ENCODE measurements around the gene JUND. TPM values are rescaled to one million over a fixed set of nuclear protein-coding genes. Genes with fewer than 3 reads are reported as not detected.

JUND gene
- total RNA-seq, 1 experiment from 2014 or later, result 64.5 TPM

DNA sequence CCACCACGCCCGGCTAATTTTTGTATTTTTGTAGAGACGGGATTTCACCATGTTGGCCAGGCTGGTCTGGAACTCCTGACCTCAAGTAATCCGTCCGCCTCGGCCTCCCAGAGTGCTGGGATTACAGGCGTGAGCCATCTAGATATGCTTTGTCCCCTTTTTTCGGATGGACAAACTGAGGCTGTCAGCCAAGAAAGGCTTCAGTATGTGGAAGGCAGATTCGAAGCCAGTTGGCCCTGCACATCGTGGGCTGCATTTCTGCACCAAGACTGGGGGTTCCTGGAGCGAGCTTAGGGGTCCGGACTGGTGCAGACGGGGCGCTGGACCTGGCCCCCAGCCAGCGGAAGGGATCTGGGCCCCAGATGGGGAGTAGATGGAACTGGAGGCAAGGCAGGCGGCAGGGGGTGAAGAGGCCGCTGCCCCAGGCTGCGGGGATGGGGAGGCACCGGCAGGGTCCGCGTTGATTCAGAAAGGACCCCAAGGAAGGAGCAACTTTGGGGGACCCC lies 9.7 kb upstream of the JUND start:
- DNase-seq (ENCODE audit: low read depth), result no peak

DNA sequence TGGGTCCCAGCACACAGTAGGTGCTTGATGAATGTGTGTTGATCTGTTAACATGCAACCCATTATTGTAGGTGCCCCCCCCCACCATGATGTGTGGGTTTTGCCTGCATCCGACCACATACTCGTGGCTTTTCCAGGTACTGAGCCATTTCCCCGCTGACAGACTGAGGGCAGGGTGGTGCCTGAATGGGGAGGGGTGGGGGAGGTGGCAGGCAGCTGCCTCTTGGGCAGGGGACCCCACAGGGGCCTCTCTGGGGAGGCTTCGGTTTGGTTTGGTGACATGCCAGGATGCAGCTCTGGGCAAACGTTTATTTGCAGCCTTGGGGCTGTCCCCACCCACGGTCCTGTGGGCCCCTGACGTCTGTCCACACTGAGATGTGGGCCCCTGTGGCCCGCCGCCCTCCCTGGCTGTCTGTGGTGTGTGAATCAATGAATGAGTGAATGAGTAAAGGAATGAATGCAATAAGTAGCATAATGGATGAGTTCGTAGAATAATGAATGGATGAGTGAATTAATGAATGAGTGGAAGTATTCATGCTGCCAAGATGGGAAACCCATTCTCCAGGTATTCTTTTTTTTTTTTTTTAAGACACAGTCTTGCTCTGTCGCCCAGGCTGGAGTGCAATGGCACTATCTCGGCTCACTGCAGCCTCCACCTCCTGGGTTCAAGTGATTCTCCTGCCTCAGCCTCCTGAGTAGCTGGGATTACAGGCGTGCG lies 9.0 kb upstream of the JUND start:
- no peak for DNase-seq (ENCODE audit: low read depth)

DNA sequence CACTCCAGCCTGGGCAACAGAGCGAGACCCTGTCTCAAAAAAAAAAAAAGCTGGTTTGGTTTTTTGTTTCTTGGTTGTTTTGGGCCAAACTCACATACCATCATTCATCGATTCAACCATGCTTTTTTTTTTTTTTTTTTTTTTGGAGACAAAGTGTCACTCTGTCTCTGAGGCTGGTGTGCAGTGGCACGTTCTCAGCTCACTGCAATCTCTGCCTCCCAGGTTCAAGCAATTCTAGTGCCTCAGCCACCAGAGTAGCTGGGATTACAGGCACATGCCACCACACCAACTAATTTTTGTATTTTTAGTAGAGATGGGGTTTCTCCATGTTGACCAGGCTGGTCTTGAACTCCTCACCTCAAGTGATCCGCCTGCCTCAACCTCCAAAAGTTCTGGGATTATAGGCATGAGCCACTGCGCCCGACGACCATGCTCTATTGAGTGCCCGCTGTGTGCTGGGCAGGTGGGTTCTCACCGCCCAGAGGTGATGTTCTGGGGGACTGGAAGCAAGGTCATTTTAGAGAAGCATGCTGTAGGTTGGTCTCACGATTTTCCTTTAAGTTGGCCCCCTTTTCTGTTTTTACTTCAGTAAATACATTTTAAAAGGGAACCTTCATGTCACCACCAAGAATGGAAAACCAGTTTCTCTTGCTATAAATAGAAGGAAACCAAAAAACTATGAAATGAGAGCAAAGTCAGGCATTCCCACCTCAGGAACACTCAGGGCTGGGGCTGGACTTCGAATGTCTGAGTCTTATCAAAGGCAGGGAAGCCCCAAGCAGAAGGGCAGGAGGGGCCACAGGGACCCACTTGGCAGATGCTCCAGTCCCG lies 8.3 kb upstream of the JUND start:
- no peak for DNase-seq (ENCODE audit: low read depth)

GRCh38 chr19:18287836-18288772 lies 6.7 kb upstream of the JUND start:
- DNase-seq (ENCODE audit: low read depth), result no peak

DNA sequence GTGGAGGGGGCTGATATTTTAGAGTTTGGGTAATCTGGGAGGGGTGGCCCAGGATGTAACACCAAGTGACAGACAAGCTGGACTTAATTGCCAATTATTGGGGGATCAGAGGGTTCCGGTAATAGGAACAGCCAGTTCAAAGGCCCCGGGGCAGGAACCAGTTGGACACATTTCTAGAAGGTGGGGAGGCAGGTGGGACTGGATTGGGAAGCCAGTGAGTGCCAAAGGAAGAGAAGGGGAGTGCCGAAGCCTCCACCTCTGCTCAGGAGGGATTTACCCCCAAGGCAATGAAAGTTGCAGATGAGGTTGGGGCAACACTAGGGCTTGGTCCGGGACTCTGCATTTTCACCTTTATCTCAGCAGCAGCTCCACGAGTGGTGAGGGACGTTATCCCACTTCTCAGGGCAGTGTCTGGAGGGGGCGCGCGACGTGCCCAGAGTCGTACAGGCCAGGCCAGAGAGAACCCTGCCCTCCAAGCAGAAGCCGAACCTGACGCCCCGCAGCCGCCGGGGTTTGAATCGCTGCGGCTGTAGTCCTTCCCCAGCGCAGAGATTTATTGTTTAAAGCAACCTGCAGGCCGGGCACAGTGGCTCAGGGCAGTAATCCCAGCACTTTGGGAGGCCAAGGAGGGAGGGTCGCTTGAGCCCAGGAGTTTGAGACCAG lies 5.7 kb upstream of the JUND start:
- DNase-seq (ENCODE audit: low read depth), result no peak

DNA sequence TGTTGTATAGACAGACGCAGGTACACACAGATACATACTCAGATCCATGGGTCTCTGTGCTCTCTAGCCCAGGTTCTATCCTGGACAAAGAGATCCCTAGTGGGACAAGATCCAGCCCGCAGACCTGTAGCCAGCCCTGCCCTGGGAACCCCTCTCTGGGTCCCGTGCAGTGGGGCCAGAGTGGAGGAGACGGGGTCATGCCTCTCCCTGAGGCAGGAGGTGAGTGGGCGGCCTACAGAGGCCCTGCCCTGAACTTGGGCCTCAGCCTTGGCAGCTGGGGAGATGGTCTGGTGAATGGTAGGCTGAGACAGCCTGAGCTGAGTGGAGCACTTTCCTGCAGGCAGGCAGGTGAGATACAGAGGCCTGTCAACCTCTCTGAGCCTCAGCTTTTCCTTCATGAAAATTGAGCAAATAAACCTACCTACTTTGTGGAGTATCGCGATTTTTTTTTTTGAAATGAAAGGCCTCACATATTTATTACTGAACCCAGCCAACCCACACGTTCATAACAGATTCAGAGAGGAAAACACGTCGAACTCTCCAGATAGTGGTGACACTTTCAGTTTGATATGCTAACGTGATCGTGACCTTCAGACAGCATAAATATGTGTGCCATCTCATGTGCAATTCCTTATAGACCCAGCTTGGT lies 3.4 kb upstream of the JUND start:
- no peak for DNase-seq (ENCODE audit: low read depth)

DNA sequence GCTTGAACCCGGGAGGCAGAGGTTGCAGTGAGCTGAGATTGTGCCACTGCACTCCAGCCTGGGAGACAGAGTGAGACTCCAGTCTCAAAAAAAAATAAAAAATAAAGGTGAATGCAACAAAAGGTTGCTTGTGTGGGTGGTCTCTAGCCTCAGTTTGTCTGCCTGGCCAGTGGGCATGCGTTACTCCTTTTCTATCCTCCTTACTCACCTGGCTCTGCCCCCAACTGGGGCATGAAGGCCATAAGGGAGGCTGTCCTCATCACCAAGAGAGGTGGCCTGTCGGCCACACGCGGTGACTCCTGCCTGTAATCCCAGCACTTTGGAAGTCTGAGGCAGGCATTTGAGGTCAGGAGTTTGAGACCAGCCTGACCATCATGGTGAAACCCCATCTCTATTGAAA lies 1.9 kb upstream of the JUND start:
- DNase-seq (ENCODE audit: low read depth), result no peak

DNA sequence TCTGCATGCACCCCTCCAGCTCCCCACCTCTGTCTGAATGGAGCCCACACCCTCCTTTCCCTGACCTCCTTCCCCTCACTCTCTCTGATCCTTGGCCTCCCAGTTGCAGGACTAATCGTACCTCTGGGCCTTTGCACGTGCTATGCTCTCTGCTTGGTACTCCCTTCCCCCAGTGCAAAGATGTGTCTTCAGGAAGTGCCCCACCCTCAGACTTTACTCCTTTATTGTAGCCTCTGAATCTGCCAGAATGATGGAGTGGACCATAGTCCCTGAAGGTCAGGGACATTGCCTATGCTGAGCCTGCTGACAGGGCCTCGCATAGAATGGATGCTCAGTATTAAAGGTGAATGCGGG lies 1.3 kb upstream of the JUND start:
- no peak for DNase-seq (ENCODE audit: low read depth)

DNA sequence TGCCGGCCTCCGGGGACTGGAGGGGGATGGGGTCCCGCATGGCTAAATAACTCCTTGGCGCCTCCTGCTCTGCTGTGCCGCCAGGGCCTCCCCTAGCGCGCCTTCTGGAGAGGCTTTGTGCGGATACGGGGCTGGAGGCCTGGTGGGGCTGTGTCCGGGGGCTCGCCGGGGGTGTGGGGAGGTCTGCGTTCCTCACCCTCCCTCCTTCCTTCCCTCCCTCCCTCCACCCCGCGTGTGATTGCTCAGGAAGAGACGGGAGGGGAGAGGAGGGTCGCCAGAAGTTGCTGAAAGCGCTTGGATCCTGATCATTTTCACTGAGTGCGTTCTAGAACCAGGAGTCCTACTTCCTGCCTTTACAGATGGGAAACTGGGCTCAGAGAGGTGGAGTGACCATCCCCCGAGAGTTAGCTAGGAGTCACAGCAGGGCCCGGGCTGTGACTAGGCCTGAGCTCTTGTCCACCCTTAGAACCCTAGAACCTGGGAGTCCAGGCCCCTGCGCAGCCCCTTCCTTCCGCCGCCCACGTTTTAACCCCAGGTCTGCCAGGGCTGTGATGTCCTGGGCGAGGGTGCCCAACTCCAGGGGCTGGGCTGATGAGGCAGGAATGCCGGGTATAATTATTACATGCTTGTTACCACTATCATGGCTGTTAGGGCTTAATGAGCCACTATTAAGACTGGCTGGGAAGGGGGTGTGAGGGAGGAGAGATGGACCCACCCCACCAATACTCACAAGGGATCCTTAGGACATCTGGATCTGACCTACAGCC lies 782 bp upstream of the JUND start:
- DNase-seq (ENCODE audit: low read depth), result peak; percentile 52

DNA sequence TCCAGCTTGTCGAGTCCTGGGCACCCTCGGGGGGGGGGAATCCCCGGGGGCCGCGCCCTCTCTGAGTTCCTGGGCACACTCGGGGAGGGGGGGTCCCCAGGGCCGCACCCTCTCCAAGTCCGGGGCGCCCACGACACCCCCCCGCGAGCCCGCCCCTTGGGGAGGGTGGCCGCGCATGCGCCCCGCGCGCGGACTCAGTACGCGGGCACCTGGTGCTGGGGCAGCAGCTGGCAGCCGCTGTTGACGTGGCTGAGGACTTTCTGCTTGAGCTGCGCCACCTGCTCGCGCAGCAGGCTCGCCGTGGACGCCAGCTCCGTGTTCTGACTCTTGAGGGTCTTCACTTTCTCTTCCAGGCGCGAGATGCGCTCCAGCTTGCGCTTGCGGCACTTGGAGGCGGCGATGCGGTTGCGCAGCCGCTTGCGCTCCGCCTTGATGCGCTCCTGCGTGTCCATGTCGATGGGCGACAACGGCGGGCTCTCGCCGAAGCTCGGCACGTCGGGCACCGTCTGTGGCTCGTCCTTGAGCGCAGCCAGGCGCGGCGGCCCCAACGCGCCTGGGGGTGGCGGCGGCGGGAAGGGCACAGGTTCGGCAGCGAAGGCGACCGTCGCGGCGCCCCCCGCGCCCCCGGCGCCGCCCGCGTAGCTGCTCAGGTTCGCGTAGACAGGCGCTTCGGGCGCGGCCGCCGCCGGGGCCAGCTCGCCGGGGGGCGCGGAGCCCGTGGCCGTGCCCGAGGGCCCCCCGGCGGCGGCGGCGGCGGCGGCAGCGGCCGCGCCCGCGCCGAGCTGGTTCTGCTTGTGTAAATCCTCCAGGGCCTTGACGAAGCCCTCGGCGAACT lies 958 bp downstream of the JUND start:
- peak; percentile 69 for DNase-seq (ENCODE audit: low read depth)

GRCh38 chr19:18279516-18280246 lies 1.7 kb downstream of the JUND start:
- DNase-seq (ENCODE audit: low read depth), result peak; percentile 90

DNA sequence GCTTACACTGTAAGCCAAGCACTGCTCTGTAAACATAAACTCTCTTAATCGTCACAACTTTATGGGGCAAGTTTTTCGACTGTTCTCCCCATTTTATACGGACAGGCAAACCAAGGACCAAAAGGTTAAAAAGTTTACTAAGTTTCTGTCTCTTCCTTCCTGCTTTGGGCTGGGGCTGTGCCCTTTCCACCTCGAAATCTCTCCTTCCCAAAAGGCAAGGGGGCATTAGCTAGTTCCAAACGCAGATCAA lies 2.2 kb downstream of the JUND start:
- DNase-seq (ENCODE audit: low read depth), result no peak

- no peak for DNase-seq (ENCODE audit: low read depth)
Measured at GRCh38 chr19:18278521-18279265, 2.7 kb downstream of the JUND start.

- DNase-seq (ENCODE audit: low read depth), result peak; percentile 87
Measured at GRCh38 chr19:18274781-18275356, 6.6 kb downstream of the JUND start.

DNA sequence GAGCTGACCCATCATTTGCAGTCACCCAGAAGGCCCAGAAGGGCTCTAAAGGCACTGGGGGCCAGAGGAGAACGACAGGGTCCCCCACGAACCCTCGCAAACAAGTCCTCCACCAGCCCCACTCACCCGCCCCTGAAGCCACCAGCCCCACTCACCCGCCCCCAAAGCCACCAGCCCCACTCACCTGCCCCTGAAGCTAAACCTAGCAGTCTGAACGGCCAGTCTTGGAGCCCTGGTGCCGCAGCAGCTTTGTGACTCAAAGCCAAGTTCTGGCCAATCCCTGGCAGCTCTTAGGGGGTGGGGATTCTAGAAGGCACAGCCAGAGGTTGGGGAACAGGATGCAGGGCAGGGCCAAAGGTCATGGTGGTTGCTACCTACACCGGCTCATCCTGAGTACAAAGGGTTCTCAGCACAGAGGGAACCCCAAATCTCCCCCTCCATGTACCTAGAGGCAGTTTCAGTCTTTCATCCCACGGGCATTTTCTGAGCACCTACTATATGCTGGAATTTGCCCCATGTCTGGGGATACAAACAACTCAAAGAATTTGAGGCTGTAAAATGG lies 7.1 kb downstream of the JUND start, which contains the start of gene IQCN:
TSS of gene IQCN (minus strand) at position 234 of the 562 bp plus-strand sequence. CDS start 4,974 bp downstream, outside the sequence.
- no peak for DNase-seq (ENCODE audit: low read depth)

DNA sequence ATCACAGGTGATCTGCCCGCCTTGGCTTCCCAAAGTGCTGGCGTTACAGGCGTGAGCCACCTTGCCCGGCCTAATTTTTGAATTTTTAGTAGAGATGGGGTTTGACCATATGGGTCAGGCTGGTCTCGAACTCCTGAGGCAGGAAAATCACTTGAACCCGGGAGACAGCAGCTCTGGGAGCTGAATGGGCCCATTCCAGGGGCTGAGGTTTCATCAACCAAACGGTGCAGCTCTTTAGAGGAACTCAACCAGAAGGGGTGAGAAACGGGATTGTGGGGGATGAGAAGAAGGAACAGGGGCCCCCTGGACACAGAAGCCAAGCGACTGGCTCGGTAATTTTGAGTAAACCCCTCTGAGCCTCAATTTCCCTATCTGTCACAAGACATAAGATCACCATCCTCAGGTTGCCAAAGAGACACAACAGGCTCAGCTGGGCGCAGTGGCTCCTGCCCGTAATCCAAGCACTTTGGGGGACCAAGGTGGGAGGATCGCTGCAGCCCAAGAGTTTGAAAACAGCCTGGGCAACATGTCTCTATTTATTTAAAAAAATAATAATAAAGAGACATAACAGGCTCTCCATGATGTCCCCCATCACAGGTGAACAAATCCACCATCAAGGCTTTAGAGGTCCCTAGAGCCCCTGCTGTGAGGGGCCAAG lies 7.7 kb downstream of the JUND start:
- DNase-seq (ENCODE audit: low read depth), result no peak
